NCI-H748 (cell line): Measurements from ENCODE around the gene FBN1.

ENCODE experiments used
- DNase-seq: peaks from one replicate; lab custom pipeline; 2025; ENCODE audit not compliant: unreplicated experiment; lab: John Stamatoyannopoulos, UW

FBN1 gene

DNA sequence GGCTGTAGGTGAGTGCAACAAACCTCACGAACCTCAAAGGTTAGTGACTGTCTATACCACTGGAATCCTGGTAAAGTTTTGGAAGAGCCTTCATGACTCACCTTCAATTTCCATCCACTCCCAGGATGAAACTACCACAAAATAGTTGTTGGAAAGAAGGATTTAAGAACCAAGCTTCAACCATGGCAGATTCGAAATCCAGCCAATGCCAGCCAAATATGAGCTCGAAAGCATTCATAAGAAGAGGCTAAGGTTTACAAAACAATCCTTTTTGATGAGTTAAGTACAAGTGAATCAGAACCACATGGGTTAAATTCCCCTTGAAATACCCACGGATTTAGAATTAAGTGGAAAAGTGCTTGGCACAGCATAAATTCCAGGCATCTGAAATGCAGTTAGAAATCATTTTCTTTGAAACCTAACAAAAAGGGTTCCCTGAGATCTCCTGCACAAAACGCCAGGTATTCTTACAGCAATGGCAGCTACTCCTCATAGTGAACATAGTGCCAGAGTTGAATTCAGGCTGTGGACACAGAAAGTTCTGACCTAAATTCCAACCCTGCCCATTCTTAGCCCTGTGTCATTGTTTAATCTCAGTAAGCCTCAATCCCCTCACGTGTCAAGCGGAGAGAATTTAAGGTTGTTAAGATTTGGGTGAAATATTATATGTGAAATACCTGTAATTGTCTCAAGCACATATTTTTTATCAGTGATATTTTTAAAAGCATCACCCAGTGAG is 89.2 kb downstream of the FBN1 start:
- no peak for DNase-seq

DNA sequence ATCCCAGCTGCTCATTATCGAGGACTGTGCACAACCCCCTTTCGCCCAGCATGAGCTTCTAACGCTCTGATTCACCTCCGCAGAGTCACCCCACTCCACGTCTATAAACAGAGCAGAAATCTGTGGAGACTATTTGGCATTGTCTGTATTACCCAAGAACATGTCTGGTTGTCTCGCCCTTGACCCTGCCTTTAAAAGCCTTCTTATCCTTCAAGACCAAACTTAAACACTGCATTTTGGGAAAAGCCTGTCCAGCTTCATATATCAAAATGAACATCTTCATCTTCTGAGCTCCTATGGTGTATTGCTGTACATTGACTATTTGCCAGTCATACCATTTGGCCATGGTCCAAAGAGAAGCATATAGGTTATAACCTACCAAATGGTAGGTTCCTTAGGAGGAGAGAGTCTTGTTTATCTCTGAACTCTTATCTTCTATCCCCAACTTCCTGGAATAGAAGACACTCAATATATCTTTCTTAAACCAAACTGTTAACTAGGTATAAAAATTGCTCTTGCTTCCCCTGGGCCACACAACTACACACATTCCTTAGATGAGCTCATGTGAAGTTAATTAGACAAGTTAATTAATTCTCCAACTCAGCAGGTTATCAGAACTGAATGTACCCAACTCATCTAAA is 90.1 kb downstream of the FBN1 start:
- no peak for DNase-seq

DNA sequence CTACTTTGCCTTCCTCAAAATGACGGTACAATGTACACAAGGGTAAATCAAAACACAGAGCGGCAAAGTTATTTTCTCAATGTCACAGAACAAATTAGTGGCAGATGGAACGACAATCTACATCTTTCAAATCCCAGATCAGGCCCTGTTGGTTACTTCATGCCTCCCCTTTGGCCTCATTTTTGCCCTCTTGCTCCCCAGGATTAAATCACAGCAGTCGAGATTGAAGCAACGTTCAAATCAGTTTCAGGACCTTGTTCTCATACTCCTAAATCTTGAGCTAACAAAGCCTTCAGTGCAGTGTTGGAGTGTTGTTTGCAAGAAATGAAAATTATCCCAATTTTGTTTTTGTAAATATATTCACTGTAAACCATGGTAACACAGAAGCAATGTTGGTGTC is 91.4 kb downstream of the FBN1 start:
- no peak for DNase-seq

DNA sequence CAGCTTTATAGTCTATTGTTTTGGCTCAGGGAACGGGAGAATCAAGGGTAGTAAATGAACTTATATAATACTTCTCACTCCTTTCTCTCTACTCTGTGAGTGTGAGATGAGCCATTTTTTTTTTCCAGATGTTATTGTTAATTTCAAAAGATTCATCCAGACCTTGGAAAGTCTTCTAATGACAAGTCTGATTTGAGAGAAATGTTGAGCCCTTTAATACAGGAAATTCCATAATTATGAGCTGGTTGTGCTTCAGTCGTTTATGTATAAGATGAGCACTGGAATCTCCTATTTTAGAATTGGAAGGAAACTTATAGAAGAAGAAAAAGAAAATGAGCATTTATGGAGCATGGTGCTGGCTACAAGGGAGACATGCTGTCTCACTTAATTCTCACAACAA is 92.0 kb downstream of the FBN1 start:
- DNase-seq: no peak

DNA sequence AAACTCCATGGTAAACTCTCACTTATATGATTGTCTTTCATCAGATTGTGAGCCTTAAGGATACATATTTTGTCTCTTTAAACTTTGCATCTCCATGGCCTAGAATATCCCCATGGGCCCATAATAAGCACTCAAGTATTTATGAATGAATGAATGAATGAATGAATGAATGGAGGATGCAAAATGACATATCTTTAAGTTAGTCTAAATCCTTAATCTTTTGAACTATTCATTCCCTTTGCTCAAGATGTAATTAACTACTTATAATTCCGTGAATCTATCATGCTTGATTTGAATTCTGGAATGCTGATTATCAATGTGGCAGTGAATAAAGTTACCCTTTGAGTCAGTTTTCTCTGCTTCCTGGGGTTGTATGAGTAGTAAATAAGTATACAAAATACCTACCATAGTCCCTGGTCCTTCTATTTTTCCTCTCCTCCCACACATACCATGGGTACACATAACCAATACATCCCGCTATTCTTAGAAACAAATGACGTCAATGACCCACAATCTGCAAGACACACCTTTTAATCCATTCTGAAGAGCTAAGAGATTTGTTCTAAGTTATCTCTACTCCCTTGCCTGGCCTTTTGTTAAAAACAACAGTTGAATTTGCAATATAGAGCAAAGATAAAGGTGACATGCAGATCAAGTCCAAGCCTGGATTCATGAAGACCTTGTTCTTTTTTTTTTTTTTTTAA is 94.5 kb downstream of the FBN1 start:
- DNase-seq: no peak

DNA sequence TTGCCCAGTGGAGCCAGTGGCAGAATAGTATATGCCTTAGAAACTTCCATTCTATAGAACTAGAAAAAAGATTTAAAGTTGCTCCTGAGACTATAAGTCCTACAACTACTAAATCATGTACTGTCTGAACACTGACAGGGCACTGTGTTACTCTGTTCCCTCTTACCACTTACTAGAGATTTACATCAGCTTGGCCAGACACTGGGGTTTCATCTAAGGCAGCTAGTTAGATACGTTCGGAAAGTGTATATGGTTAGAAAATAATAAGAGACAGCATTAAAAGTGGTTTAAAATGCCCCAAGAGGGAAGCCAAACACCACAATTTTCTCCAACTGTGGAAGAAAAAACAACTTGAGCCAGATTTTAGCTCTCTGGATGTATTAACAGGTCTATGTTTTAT is 97.1 kb downstream of the FBN1 start:
- DNase-seq: no peak

DNA sequence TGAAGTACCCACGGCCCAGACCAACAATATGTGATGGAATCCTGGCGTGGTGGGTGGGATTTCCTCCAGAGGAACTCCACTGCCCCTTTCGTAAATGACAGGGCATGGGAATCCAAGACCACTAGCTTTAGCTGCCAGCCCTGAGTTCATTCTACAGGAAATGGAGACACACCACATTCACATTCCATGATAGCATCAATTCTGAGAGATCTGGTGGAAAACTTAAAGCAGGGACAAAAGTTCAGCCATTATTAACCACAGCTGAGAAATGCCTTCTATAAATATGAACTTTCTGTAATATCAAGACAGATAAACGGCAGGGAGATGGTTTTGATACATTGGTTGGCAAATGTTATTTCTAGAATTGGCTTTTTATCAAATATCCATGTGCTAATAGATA is 98.2 kb downstream of the FBN1 start:
- DNase-seq: no peak

DNA sequence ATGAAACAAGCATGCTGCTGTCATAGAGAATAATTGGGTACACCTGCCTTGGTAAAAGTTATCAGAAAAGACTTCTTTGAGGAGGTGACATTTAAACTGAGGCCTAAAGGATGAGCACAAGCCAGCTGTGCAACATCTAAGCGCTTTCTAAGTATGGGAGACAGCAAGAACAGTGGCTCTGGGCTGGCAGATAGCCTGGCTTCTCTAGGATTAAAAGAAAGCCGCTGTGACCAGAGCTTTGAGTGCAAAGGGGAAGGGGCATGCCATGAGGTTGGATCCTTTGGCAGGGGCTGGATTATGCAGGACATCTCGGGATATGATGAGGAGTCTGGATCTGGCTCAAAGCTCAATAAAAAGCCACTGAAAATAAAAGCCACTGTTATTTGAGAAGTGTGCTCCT is 99.2 kb downstream of the FBN1 start:
- no peak for DNase-seq

DNA sequence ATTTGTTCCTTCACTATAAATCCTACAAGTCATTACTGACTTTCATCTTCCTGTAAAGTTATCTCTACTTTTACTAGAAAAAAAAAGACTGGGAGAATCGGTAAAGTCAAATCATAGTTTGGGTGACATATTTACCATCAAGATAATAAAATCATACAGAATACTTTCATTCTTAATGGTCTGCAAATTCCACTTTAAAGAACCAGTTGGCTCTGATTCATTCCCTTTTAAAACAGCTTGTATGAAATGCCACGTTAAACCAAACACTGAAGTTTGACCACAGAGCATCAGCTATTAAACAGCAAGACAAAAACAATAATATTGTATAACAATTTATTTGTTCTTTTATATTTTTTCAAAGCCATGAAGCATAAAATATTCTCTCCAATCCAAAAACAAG is 100.7 kb downstream of the FBN1 start:
- no peak for DNase-seq

DNA sequence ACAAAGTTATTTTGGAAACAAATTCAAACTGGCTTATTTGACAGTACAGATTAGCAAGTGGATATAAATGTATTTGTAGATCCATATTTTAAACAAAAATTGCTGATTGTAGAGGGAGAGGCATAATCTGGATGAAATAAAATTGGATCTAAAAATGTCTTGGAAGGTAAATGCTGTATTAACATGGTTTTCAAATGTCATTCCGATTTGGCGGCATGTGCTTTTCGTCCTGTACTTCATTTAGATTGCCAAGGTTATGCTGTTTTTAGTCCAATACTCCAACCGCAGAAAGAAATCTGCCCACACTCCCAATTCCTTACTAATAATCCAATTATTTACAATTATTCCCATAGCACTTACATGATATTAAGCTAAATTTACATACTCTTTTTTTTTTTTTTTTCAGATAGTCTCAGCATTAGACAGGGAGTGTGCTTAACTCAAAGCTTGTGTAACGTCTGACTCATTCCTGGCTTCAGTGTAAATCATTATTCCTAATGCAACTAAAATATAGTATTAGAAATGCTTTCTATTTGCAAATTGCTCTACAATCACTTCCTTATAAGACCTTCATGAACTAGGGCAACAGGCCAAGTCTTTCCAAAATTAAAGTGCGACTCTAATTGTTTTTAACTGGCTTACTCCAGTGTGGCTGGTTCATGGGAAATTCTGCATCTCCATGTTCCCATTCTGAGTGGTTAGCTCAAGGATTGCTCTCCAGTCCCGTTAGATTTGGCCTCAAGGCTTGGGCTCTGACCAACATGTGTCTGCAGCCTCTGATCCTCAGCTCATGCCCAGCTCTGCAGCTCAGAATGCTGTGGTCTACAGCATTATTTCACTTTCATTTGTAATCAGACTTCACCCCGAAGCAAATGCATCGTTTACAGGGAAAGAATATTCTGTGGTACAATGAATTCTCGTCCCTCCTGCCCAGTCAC is 103.9 kb downstream of the FBN1 start:
- DNase-seq: no peak

DNA sequence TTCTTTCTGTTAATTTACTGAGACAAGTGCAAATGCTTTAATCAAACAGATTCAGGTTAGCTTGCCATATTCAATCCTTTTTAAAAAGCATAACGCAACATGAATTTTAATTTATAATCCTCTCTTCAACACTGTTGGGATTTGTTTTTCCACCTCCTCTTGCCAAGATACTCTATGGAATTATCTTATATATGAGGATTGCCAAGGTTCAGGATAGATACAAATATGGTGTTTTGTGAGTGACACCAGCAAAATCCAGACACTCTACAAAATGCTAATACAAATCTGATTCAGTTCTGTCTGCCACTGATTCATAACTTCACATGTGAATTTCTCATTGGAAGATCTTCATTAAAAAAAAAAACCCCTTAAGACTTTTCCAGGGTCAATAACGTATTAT is 104.8 kb downstream of the FBN1 start:
- DNase-seq: no peak

DNA sequence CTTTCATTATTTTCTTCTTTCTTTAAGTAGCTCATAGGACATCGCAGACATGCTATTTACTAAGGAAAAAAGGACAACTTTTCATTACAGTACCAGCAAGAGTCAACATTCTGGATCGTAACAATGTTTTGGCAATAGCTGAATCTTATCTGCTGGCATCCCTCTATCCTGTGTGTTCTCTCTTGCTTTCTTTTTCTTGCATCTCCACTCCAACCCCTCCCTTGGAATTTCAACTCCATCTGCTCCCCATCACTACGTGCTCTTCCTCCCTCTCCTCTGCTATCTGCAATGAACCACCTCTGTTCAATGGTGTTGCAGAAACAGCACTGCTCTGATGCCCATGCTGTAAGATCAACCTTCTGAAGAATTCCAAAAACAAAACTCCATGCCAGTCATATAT is 106.6 kb downstream of the FBN1 start:
- no peak for DNase-seq

DNA sequence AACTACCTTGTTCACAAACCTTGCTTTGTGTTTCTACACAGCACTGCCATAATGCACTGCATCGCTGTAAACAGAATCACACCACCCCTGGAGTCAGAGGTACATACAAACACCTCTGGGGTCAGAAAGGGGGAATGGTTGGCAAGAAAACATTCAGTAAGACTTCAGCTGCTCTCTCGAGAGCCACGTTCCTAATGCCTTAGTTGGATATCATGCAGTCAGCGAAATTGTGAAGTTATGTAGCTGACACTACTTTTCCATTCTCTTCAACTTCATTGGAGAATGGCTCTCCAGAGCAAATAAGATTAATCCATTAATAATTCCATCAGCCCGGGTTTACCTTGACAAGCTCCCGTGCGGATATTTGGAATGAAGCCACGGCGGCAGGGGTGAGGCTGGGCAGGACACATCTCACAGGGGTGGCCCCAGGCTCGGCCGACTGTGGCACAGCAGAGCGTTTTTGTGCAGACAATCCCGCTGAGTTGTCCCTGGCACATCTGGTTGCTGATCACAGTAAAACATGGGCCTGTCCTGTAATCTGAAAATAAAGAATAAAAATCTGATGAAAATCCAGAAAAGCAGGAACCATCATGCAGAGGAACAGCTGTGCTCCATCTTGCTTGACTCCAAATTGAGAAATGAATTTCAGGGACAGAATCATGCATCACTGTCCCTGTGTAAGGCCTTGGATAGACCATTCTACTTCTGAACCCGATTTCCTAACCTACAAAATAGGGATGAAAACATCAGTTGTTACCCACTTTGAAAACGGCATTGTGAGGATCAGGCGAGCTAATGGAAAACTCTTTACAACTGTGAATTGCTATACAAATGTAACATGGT is 108.0 kb downstream of the FBN1 start:
- DNase-seq: no peak

DNA sequence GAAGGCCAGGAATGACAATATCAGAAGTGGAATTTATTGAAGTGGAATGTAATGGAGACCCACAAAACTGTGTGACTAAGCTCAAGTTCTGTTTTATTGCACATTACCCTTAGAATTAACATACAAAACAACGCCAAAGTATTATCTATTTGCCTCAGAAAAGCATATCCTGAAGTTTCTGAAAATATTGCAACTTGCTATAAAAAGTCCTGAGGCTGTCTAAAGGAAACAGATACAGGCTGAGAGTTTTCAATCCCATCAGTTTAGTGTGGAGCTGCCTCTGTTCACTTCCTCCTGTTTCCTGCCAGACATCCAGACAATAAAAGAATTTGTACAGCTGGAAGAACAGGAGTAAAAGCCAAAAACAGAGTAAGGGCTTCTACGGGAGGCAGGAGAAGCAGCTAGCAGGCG is 108.8 kb downstream of the FBN1 start:
- DNase-seq: no peak

DNA sequence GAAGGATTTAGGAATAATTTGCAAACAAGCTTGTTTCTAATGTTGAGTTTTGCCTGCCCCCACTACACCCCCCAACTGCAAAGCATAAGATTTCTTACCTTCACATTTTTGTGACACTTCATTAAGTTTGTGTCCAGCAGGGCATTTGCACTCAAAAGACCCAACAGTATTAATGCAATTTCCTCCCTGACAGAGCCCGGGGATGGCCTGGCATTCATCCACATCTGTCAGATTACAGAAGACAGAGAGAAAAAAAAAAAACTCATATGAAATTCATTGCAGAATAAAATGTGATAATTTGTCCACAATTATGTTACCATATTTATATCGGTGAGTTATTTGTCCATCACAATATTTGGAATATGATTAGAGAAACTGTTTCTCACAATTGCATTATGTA is 111.5 kb downstream of the FBN1 start:
- no peak for DNase-seq

DNA sequence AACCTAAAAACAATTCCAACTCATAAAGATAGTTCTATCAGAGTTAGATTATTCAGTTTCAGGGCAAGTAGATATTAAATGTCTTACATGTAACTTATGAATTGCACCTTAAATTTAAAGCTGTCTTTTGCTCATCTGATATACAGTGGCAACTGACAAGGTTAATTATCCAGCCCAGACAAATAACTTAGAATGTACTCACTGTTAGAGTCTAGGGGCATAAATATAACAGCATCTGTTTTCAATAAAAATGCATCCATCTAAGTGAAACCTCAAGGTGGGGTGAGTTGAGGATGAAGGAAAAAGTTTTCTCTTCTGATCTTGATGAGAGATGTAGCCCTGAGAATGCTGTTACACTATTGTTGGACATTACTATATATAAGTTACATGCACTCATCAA is 112.6 kb downstream of the FBN1 start:
- DNase-seq: no peak

DNA sequence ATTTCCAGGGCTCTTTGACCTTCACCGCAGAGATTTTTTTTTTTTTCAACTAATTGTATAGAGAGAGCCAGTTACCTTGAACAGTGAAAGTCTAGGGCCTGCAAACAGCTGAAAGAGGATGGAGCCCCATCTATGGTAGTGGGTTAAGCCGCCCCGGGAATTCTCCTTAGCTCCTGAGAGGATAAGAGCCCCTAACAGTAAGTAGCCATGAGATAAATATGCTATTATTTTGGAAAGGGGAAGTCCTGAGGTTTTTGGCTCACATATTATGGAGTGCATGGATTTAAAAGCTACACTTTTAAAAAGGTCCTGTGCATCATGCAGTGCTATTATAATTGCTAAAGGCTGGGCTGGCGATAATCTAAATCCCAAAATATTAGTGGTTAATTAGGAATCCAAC is 115.0 kb downstream of the FBN1 start:
- no peak for DNase-seq

DNA sequence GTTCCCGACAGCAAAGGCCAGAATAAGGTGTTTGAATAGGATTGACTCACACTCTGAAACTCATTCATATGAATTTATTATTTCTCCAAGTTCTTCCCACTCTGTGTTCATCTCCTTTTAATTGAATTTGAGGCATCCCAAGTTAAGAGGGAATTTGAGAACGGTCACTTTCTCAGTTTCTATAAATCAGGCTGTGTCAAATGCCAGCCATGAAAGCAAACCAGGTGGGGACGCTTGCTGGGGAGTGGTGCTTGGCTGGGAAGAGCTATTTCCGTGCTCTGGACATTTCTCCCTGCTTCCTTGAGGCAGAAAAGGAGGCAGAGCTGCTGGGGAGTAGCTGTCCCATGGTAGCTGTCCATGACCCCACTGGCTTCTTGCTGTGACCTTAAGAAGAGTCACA is 116.6 kb downstream of the FBN1 start:
- DNase-seq: no peak

DNA sequence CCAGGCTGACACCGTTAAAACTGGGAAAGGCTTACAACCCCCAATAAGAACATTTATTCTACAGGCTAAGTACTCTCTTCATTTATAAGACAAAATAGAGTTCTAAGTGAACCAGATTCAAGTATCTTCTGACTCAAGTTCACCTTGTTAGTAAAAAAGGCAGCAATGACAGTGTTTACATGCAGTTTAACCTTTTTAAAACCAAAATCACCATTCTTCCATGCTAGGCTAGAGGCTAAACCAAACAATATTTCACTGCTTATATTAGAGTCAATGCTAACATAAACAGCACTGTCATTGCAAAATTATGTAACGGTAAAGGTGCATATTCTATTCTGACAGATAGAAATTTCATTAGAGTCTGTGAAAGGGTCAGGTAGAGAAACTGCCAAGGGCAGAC is 118.0 kb downstream of the FBN1 start:
- no peak for DNase-seq

DNA sequence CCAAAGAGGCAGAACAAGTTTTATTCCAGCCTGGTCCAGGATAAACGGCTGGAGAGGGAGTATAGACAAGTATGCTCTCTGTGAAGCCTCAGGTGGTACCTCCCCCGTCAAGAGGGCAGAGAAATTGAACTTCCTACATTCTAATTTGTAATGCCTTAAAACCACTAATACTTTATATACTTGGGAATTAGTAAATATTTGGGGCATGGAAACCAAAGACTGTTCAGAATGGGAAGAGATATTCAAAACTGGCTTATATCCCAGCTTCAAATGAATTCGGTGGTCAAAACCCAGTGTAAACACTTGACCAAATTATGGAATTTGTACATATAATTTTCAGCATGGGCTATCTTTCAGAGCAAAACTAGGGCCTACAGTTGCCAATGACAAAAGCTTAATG is 122.6 kb downstream of the FBN1 start:
- no peak for DNase-seq
